OCI-LY7 (cell line): ENCODE measurements around the gene CFP.

Experiments
- CTCF ChIP-seq: fragments of 200-600 bp; sonication (generic); conservative IDR thresholded peaks from 2 replicates; pipeline ENCODE4 v1.5.1; 2014; ENCODE audit warnings: mild to moderate bottlenecking, antibody characterized with exemption, low read length, moderate library complexity, mixed read lengths
- EZH2phosphoT487 ChIP-seq: fragments of 200-600 bp; sonication (generic); IDR thresholded peaks from 2 replicates; pipeline ENCODE4 v1.6.1; 2018; ENCODE audit warnings: low read depth, borderline replicate concordance, mild to moderate bottlenecking, mixed run types, antibody characterized with exemption, low read length, moderate library complexity, mixed read lengths

- TF ChIP-seq CTCF (no peak), EZH2phosphoT487 (no peak)
Observed at GRCh38 chrX:47593522-47593921, 36.2 kb downstream of the CFP start.
